HG03196 (cell line): ENCODE results near the gene PSMC4.

Experiments
- ATAC-seq: cut with Tn5 transposase; IDR thresholded peaks from one replicate; pipeline ENCODE4 v1.9.1; 2021; ENCODE audit not compliant: unreplicated experiment

The PSMC4 gene

DNA sequence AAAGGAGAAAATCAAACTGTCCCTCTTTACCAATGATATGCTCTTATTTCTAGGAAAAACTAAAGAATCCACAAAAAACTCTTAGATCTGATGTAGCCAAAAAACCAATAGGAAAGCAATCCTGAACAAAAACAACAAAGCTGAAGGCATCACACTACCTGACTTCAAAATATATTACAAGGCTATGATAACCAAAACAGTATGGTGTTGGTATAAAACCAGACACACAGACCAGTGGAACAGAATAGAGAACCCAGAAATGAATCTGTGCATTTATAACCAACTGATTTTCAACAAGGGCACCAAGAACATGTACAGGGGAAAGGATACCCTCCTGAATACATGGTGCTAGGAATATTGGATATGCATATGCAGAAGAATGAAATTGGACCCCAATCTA, 16.2 kb downstream of the PSMC4 start:
- no peak for ATAC-seq

DNA sequence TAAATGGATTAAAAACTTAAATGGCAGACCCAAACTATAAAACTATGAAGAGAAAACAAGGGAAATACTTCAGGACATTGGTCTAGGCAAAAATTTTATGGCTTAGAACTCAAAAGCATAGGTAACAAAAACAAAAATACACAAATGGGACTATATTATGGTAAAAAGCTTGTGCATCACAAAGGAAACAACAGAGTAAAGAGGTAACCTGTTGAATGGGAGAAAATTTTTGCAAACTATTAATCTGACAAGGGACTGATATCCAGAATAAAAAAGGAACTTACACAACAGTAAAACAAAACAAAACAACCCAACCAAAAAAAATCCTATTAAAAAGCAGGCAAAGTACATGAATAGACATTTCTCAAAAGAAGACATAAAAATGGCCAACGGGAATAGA, 16.6 kb downstream of the PSMC4 start:
- ATAC-seq: no peak

DNA sequence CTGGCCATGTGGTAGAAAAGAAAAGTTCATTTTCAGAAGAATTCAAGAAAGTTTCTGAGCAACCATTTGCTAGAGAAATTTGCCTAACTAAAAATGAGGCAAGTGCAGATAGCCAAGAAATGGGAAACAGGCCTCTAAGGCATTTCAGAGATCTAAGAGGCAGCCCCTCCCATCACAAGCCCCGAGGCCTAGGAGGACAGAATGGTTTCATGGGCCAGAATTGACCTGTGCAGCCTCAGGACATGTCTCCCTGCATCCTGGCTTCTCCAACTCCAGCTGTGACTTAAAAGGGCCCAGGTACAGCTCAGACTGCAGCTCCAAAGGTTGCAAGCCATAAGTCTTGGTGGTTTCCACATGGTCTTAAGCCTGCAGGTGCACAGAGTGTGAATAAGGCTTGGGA, 22.6 kb downstream of the PSMC4 start:
- no peak for ATAC-seq

DNA sequence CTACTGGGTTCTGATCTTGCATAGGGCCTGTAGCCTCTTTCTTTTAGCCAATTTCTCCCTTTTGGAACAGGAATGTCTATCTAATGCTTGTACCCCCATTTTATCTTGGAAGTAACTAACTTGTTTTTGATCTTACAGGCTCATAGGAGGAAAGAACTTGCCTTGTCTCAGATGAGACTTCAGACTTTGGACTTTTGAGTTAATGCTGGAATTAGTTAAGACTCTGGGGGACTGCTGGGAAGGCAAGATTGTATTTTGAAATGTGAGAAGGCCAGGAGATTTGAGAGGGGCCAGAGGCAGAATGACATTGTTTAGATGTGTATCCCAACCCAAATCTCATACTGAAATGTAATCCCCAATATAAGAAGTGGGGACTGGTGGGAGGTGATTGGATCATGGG, 23.4 kb downstream of the PSMC4 start:
- no peak for ATAC-seq

DNA sequence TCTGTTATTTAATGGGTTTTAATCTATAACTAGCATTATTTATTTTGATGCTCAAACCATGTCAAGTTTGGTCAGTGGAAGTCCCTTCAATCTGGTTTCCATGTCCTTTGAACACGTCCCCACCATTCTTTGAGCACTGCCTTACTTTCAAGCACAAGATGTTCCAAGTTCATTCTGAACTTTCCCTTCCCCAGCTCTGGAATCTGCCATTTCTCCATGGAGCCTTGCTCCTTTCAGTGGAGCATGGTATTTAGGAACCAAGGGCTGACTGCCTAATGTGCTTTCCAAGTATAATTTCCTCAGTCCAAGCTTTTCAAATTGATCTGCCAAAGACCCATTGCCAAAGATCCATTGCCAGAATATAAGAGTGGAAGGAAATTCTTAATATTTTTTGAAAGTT, 24.8 kb downstream of the PSMC4 start:
- no peak for ATAC-seq

DNA sequence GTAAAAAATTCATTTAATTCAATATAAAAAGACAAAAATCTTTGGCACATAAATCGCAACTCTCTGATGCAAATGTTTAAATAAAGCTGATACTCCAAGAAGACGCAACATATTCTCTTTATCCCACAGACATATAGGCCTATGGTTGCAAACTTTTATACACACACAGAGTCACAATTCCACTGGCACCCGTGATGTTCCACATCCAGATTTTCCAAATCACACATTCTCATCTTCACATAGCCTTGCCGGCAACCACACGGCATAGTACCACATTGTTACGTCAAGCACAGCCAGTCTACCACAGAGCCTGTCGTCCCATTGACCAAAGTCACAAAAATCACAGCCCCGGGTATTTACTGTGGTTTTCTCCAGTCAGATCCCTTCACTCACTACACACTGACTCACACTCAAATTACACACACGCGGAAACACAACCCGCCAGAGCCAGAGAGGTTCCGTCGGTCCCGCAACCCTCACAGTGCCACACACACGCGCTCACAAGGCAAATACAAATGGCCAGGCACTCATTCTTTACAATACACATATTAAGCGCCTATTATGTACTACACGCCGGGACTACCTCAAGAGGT, 25.3 kb downstream of the PSMC4 start:
- no peak for ATAC-seq

DNA sequence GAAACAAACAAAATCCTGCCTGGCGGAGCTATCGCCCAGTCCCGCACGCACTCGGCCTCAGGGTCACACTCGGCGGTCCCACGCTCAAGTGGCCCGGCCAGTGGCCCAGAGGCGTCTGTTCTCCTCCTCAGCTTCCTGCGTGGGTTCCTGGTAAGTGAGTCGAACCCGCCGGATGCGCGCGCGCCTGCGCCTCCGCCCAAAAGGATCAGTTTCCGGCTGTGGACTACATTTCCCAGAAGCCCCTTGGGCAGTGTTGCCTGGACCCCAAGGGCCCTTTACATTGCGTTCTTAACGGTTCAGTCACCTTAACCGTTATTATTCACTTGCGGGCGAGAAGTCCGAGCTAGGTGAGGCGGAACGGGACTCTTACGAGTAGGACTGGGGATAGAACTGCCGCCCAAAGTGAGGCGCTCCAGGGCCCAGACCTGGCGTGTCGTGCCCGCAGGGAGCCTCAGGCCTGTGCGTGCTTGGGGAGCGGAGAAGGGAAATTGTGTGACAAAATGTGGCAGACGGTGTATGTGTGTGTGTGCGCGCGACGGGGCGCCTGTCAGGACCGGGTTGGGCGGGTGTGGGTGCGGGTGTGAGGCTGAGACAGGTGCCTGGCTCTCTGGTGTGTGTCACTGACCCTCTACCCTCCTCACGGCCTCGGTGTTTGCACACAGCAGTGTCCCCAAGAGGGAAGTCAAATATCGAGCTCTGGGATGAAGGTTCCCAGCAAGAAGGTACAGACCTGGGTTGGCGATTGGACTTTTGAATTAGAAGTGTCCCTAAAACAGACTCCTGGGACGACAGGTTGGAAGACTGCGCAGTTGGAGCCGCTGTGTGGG, 26.1 kb downstream of the PSMC4 start, which contains the start of gene ZNF546:
TSS of gene ZNF546 (plus strand) at position 250 of the 827 bp plus-strand sequence. CDS start 1,267 bp downstream, outside the sequence.
- peak; percentile 83 for ATAC-seq

DNA sequence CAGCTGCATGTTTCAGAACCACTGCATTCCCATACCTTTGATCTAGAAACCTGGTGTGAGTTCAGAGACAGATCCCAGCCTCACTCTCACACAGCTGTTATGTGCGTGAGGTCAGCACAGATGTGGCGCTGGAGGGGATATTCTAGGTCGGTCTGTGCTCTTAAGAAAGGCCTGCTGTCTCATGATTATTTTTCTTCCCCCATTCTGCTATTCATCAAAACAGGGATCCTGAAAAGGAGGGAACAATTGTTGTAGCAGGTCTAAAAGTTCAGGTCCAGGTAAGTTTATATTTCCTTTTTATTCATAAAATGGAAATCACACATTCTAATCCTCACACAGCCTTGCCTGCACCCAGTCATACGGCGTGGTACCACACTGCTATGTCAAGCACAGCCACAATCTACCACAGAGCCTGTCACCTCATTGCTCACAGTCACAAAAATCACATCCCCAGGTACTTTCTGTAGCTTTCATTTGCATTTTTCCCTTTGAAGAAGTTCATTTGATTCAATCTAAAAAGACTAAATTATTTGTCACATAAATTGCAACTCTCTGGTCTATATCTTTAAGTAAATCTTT, 26.8 kb downstream of the PSMC4 start:
- ATAC-seq: no peak

DNA sequence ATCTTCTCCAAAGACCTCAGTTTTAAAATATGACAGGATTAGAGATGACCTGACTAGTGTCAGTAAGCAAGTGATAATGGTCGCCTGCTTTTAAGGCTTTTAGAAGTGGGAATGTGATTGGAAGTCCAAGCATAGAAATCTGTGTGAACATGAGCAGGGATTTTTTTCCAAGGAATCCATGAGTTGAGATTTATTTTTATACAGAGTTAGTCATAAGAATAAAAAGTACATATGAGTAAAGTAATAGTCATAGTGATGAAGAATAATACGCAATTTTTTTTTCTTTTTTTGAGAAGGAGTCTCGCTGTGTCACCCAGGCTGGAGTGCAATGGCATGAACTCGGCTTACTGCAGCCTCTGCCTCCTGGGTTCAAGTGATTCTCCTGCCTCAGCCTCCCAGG, 27.5 kb downstream of the PSMC4 start:
- ATAC-seq: no peak

DNA sequence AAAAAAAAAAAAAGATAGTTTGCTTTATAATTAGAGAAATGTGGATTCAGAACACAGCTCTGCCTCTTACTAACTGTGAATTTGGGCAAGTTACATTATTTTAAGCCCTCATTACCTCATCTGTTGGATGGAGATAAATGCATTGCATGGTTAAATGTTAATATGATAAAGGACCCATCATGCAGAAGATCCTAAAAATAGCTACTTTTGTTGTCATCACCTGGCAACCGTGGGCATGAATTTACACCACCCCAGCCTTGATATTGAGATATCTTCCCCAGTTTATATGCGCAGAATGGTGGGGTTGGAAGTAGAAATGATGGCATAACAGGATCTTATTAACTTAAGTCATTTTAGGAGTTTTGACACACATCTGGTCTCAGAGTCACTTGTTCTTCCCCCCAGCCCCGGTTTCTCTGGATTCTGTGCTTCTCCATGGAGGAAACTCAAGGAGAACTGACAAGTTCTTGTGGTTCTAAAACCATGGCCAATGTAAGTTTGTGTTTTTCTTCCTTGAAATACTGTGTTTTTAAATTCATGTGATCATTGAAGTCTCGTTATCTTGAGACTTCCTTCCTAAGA, 34.8 kb downstream of the PSMC4 start:
- ATAC-seq: no peak

DNA sequence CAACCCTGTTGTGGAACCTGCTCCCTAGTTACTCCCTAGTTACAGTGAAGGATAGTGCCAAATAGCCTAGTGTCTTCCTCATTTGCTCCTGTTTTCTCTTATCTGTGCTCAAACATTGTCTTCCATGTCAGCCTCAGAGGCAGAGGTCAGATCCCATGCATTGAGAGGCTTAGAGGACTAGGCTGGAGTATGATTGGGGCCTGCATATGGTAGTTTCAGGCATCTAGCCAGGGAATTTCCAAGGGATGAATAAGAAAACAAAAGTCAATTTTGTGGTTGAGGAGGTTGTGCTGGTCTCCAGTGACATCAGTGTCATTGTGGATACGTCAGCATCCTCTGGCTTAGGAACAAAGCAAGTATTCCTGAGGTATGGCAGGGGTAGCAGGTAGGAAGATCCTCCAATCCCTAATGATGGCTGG, 35.3 kb downstream of the PSMC4 start:
- ATAC-seq: no peak

DNA sequence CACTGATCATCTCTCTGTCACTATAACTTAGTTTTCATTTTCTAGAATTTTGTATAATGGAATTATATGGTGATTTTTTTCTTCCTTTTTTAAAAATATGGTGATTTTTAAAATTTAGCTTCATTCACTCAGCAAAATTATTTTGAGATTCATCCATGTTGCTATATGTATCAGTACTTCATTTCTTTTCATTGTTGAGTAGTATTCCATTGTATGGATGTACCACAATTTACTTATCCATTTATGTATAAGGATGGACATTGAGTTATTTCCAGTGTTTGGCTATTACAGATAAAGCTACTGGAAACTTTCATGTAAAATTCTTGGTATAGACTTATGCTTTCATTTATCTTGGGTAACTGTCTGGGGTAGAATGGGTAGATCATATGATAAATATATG, 38.7 kb downstream of the PSMC4 start:
- ATAC-seq: no peak

DNA sequence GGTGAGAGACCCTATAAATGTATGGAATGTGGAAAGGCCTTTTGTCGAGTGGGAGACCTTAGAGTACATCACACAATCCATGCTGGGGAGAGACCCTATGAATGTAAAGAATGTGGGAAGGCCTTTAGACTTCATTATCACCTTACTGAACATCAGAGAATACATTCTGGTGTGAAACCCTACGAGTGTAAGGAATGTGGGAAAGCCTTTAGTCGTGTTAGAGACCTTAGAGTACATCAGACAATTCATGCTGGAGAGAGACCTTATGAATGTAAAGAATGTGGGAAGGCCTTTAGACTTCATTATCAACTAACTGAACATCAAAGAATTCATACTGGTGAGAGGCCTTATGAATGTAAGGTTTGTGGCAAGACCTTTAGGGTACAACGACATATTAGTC, 43.0 kb downstream of the PSMC4 start:
- ATAC-seq: no peak

DNA sequence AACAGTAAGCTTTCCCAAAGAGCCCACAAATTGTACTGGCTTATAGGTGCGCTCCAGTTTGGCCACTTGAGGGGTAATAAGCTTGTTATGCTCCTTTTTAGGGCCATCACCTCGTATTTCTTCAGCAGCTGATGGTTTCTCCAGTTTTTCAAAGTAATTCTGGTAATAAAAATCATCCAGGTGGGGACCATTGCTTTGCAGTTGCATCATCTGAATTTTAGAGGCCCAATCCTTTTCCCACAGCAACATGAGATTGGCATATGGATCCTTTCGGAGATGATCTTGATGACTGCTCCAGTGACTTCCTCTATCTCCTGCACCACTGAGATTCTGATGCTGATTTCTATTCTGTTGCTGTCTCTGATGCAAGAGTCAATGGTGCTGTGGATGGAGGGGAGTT, 53.0 kb downstream of the PSMC4 start:
- no peak for ATAC-seq

DNA sequence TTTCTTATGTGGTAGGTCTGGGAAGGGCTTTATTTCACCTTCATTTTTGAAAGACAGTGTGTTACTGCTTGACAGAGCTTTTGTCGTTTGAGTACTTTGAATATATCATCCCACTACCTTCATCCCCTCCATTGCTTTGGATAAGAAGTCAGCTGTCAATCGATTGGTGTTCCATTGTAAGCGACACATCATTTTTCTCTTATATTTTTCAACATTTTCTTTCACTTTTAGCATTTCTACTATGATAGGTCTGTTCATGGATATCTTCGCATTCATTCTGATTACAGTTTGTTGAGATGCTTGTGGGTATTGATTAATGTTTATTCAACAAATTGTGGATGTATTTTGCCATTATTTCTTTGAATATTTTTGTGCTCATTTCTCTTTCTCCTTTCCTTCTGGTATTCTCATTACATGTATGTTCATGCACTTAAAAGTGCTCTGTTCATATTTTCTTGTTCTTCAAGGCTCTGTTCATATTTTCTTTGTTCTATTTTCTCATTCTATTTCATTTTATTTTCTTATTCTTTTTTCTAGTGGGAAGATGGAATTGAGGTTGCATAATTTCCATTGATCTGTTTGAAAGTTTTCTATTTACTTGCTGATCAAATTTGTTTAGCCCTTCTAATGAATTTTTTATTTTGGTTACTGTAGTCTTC, 55.1 kb downstream of the PSMC4 start:
- no peak for ATAC-seq

DNA sequence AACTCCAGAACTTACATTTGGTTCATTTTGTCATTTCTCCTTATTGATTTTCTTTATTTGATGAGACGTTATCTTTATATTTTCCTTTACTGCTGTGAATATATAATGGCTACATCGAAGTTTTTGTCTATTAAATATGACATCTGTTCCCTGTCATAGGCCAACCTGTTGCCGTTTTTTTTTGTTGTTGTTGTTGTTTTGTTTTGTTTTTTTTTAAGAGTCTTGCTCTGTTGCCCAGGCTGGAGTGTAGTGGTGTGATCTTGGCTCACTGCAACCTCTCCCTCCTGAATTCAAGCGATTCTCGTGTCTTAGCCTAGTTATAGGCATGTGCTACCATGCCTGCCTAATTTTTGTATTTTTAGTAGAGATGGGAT, 55.6 kb downstream of the PSMC4 start:
- ATAC-seq: no peak
